HepG2 (cell line): ENCODE results near the gene ATG4B. TPM values are rescaled to one million over a fixed set of nuclear protein-coding genes. Genes with fewer than 3 reads are reported as not detected.

Source experiments
- ATAC-seq: fragments of 200-7000 bp; cut with Tn5 transposase; 3 replicates; pipeline ENCODE4 v1.9.1; 2020; ENCODE audit warnings: mild to moderate bottlenecking, moderate library complexity
- BruUV-seq: library from RNA; stranded (reverse); fragments of 400-500 nt; replicated peaks from 2 replicates; lab custom pipeline; 2021; lab: Mats Ljungman, UMichigan
- CTCF ChIA-PET: fragments of 300-600 bp; formaldehyde crosslinking; extraction: SDS; loops from one replicate; lab custom pipeline; 2021; ENCODE audit warnings: low total read pairs, inconsistent platforms, low intra/inter-chr PET ratio; lab: Yijun Ruan, JAX
- POLR2A ChIA-PET: fragments of 350-600 bp; sonication (Branson Sonifier 250); formaldehyde crosslinking; loops from one replicate; lab custom pipeline; 2020; ENCODE audit warnings: antibody characterized with exemption, inconsistent platforms; lab: Yijun Ruan, JAX
- DNase-seq: peaks from one replicate; pipeline ENCODE4 v3.0.0-alpha.2; 2015; ENCODE audit warnings: low spot score
- FAIRE-seq: peaks from 3 replicates; lab custom pipeline; 2011; peaks lifted over from hg19 to GRCh38; lab: Jason Lieb, UNC
- H2AFZ ChIP-seq: one replicate; pipeline ENCODE4 v1.6.1; 2011; ENCODE audit warnings: low read length, inconsistent platforms
- H3K27ac ChIP-seq: fragments of 300-600 bp; 3 replicates; pipeline ENCODE4 v1.8.0; 2011; ENCODE audit warnings: mixed run types, mild to moderate bottlenecking, mixed read lengths, low read length, inconsistent platforms; ENCODE audit not compliant: insufficient read depth; ENCODE audit errors: extremely low read length
- H3K27me3 ChIP-seq, 2 experiments: fragments of 200-600 bp in 1 of 2; 2 replicates in 1 of 2; 3 replicates in 1 of 2; pipeline versions ENCODE4 v1.6.0 to v1.8.0; 2011; ENCODE audit warnings: low read length in 2 of 2, mild to moderate bottlenecking in 2 of 2, moderate library complexity in 2 of 2, inconsistent platforms in 1 of 2; ENCODE audit not compliant: insufficient read depth in 2 of 2, control insufficient read depth in 1 of 2
- H3K36me3 ChIP-seq, 2 experiments: fragments of 200-600 bp in 1 of 2; replicated peaks in 1 of 2; 2 replicates in 1 of 2; 3 replicates in 1 of 2; pipeline versions ENCODE4 v1.5.1 to v1.8.0; 2011; ENCODE audit warnings: low read length in 2 of 2, inconsistent platforms in 1 of 2; ENCODE audit not compliant: insufficient read depth in 2 of 2, control insufficient read depth in 1 of 2
- H3K4me1 ChIP-seq: 2 replicates; pipeline ENCODE4 v1.5.1; 2012; ENCODE audit warnings: low read length, inconsistent platforms; ENCODE audit not compliant: insufficient read depth
- H3K4me2 ChIP-seq: 2 replicates; pipeline ENCODE4 v1.6.0; 2011; ENCODE audit warnings: low read depth, low read length, inconsistent platforms
- H3K4me3 ChIP-seq, 3 experiments: fragments of 200-600 bp in 1 of 3; sonication (generic), shearing (Covaris generic) in 1 of 3; replicated peaks in 1 of 3; 2 replicates each; pipeline ENCODE4 v1.5.1; 2011 to 2016; ENCODE audit warnings: low read length in 3 of 3, inconsistent platforms in 2 of 3, low read depth in 2 of 3, mild to moderate bottlenecking in 2 of 3, control low read depth in 1 of 3, mixed read lengths in 1 of 3; ENCODE audit not compliant: insufficient read depth in 1 of 3
- H3K79me2 ChIP-seq: one replicate; pipeline ENCODE4 v1.6.1; 2011; ENCODE audit warnings: low read length, inconsistent platforms; ENCODE audit not compliant: insufficient read depth
- H3K9ac ChIP-seq: 2 replicates; pipeline ENCODE4 v1.6.0; 2011; ENCODE audit warnings: mild to moderate bottlenecking, low read depth, low read length, inconsistent platforms; ENCODE audit not compliant: insufficient read depth
- H3K9me3 ChIP-seq: 2 replicates; pipeline ENCODE4 v1.5.1; 2012; ENCODE audit warnings: mild to moderate bottlenecking, low read length
- H4K20me1 ChIP-seq: 2 replicates; pipeline ENCODE4 v1.6.0; 2011; ENCODE audit warnings: inconsistent platforms, mild to moderate bottlenecking, low read length, moderate library complexity; ENCODE audit not compliant: insufficient read depth
- ARNT ChIP-seq: fragments of 450-650 bp; IDR thresholded peaks from 2 replicates; pipeline ENCODE4 v1.6.1; 2017
- ATRX ChIP-seq: sonication (generic); formaldehyde crosslinking; IDR thresholded peaks from 2 replicates; pipeline ENCODE4 v1.4.0; 2020; ENCODE audit warnings: missing genetic modification reagents, borderline replicate concordance
- HDAC6 ChIP-seq: fragments of 200-600 bp; sonication (generic); IDR thresholded peaks from 2 replicates; pipeline ENCODE4 v1.7.0; 2017; ENCODE audit warnings: mild to moderate bottlenecking, antibody characterized with exemption, low read length, low read depth
- MTA3 ChIP-seq: sonication (generic); formaldehyde crosslinking; IDR thresholded peaks from 2 replicates; pipeline ENCODE4 v1.4.0; 2020; ENCODE audit warnings: missing genetic modification reagents
- PCBP1 ChIP-seq: fragments of 200-400 bp; formaldehyde crosslinking; IDR thresholded peaks from 2 replicates; pipeline ENCODE4 v1.6.1; 2017; ENCODE audit warnings: mild to moderate bottlenecking, low read depth, low read length, borderline replicate concordance
- PLRG1 ChIP-seq: fragments of 450-650 bp; conservative IDR thresholded peaks from 2 replicates; pipeline ENCODE4 v1.6.1; 2016
- SIX4 ChIP-seq: sonication (generic); formaldehyde crosslinking; IDR thresholded peaks from 2 replicates; pipeline ENCODE4 v1.4.0; 2020; ENCODE audit warnings: missing genetic modification reagents
- SRY ChIP-seq: sonication (generic); formaldehyde crosslinking; IDR thresholded peaks from 2 replicates; pipeline ENCODE4 v1.8.0; 2022; ENCODE audit warnings: mild to moderate bottlenecking, missing genetic modification reagents
- TAF15 ChIP-seq: fragments of 200-400 bp; formaldehyde crosslinking; IDR thresholded peaks from one replicate; pipeline ENCODE4 v1.6.1; 2018; ENCODE audit warnings: mild to moderate bottlenecking, low read depth, low read length; ENCODE audit not compliant: poor library complexity, severe bottlenecking
- TBP ChIP-seq: sonication (generic); formaldehyde crosslinking; IDR thresholded peaks from 2 replicates; pipeline ENCODE4 v1.5.0; 2020; ENCODE audit warnings: missing genetic modification reagents
- TP53 ChIP-seq: sonication (generic); formaldehyde crosslinking; conservative IDR thresholded peaks from 2 replicates; pipeline ENCODE4 v1.4.0; 2020; ENCODE audit warnings: missing genetic modification reagents
- ZBTB21 ChIP-seq: sonication (generic); formaldehyde crosslinking; IDR thresholded peaks from 2 replicates; pipeline ENCODE4 v1.4.0; 2020; ENCODE audit warnings: missing genetic modification reagents
- ZNF331 ChIP-seq: sonication (generic); formaldehyde crosslinking; IDR thresholded peaks from 2 replicates; pipeline ENCODE4 v1.4.0; 2020; ENCODE audit warnings: missing genetic modification reagents
- ZNF670 ChIP-seq: sonication (generic); formaldehyde crosslinking; IDR thresholded peaks from 2 replicates; pipeline ENCODE4 v1.8.0; 2022; ENCODE audit warnings: mild to moderate bottlenecking, missing genetic modification reagents, borderline replicate concordance
- ZSCAN30 ChIP-seq: sonication (generic); formaldehyde crosslinking; IDR thresholded peaks from 2 replicates; pipeline ENCODE4 v1.5.0; 2020; ENCODE audit warnings: mild to moderate bottlenecking, missing genetic modification reagents
- WGBS: methylation state at CpG from one replicate; pipeline ENCODE4 v1.1.6; 2017; ENCODE audit warnings: low lambda C conversion rate; 5-methylcytosine and 5-hydroxymethylcytosine counted together
- in situ Hi-C: cut with HindIII; loops from 2 replicates; pipeline ENCODE4 v1.10.0; 2017; ENCODE audit warnings: low pct_unique_long_range_greater_than_20kb; ENCODE audit not compliant: extremely low pct_ligation_motif_present
- intact Hi-C: fragments of 100-400 bp; cut with micrococcal nuclease; formaldehyde crosslinking; loops from one replicate; pipeline ENCODE4 v1.10.0; 2022; ENCODE audit not compliant: unreplicated experiment
- polyA plus RNA-seq, 8 experiments: library from polyadenylated mRNA; depleted of rRNA in 3 of 8; stranded (reverse) in 7 of 8; unstranded in 1 of 8; fragments of >200 nt; fragmentation: Illumina TruSeq in 4 of 8; extraction: Trizol in 4 of 8; gene quantifications; 2 replicates each; pipeline versions ENCODE4 v1.2.1 to v1.2.3, GENCODE V29; 2011 to 2016; ENCODE audit warnings: low read depth in 4 of 8, missing spikeins in 1 of 8, mixed read lengths in 1 of 8; ENCODE audit not compliant: insufficient read depth in 1 of 8
- total RNA-seq, 5 experiments: library from RNA; depleted of rRNA; stranded (reverse); fragments of >200 nt; fragmentation: Illumina TruSeq; extraction: Trizol; gene quantifications; 2 replicates each; pipeline ENCODE4 v1.2.3, GENCODE V29; 2016; ENCODE audit warnings: low read depth in 1 of 5
- TF ChIP-seq, protein P1 (sequence below): sonication (generic); formaldehyde crosslinking; IDR thresholded peaks from 2 replicates; pipeline ENCODE4 v1.4.0; 2020; ENCODE audit warnings: missing genetic modification reagents, borderline replicate concordance
- TF ChIP-seq, protein P2 (sequence below): sonication (generic); formaldehyde crosslinking; conservative IDR thresholded peaks from 2 replicates; pipeline ENCODE4 v1.4.0; 2020; ENCODE audit warnings: missing genetic modification reagents
- TF ChIP-seq, protein P3 (sequence below): fragments of 450-650 bp; IDR thresholded peaks from 2 replicates; pipeline ENCODE4 v1.6.1; 2016

Gene ATG4B
- total and polyA plus RNA-seq, 2 of the 13 experiments (the other 11 are each of a cell fraction or from before 2014, with no cell fraction given) = 95.5 to 239 TPM

DNA sequence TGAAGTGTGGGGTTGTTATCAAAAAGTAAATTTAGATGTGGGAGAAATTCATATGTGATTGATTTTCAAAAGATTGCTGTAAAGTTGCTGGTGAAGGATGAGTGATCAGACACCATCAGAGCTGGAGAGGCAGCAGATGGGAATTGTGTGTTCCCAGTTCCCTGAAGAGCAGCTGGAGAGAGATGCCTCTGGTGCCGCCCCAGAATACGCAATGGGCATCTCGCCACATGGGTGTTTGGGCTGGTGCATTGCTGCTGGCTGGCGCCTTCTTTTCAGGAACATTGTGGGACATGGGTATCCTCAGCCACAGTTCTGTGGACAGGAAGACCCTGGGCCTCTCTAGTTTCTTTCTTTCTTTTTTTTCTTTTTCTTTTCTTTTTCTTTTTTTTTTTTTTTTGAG, 11.9 kb downstream of the ATG4B start:
- no peaks in the 10 kb centered on the region for H3K9me3 ChIP-seq
- no peak overlapping the region for H3K9ac ChIP-seq
- ChIA-PET CTCF (no interaction called here), POLR2A (no interaction called here)
- no peak for ATAC-seq
- WGBS = 100% methylated on average over 4 of the region's 4 CpGs
- H3K4me2 ChIP-seq = no peak overlapping the region
- 0 out of 2 replicates have a peak, but pooled peaks cover 4% of the 10 kb centered on the region for H4K20me1 ChIP-seq
- no peak for DNase-seq
- H2AFZ ChIP-seq = no peak overlapping the region
- in situ Hi-C loops (loop anchor here (25.0 kb wide), 1 partner anchor 787 kb away; the partner anchor contains the start of gene AGXT), intact Hi-C loops (loop anchor here (5.0 kb wide), 2 partner anchors 38 to 102 kb away; partner anchors contain the start of gene DTYMK)
- no peak for FAIRE-seq
- BruUV-seq = no TSS peak
- H3K79me2 ChIP-seq = peaks cover 81% of the 10 kb centered on the region
- peaks cover 9 to 31% of the 10 kb centered on the region in 2 experiments for H3K36me3 ChIP-seq
- TF ChIP-seq, protein P1, sequence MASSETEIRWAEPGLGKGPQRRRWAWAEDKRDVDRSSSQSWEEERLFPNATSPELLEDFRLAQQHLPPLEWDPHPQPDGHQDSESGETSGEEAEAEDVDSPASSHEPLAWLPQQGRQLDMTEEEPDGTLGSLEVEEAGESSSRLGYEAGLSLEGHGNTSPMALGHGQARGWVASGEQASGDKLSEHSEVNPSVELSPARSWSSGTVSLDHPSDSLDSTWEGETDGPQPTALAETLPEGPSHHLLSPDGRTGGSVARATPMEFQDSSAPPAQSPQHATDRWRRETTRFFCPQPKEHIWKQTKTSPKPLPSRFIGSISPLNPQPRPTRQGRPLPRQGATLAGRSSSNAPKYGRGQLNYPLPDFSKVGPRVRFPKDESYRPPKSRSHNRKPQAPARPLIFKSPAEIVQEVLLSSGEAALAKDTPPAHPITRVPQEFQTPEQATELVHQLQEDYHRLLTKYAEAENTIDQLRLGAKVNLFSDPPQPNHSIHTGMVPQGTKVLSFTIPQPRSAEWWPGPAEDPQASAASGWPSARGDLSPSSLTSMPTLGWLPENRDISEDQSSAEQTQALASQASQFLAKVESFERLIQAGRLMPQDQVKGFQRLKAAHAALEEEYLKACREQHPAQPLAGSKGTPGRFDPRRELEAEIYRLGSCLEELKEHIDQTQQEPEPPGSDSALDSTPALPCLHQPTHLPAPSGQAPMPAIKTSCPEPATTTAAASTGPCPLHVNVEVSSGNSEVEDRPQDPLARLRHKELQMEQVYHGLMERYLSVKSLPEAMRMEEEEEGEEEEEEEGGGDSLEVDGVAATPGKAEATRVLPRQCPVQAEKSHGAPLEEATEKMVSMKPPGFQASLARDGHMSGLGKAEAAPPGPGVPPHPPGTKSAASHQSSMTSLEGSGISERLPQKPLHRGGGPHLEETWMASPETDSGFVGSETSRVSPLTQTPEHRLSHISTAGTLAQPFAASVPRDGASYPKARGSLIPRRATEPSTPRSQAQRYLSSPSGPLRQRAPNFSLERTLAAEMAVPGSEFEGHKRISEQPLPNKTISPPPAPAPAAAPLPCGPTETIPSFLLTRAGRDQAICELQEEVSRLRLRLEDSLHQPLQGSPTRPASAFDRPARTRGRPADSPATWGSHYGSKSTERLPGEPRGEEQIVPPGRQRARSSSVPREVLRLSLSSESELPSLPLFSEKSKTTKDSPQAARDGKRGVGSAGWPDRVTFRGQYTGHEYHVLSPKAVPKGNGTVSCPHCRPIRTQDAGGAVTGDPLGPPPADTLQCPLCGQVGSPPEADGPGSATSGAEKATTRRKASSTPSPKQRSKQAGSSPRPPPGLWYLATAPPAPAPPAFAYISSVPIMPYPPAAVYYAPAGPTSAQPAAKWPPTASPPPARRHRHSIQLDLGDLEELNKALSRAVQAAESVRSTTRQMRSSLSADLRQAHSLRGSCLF (CRISPR knock-in tag) = no peak
- TF ChIP-seq ZNF331 (CRISPR knock-in tag) = no peak
- no peak for TF ChIP-seq ZSCAN30 (CRISPR knock-in tag)
- TF ChIP-seq ZBTB21 (CRISPR knock-in tag) = no peak
- TF ChIP-seq PLRG1 = no peak
- no peak for TF ChIP-seq HDAC6
- TF ChIP-seq ATRX (CRISPR knock-in tag) = no peak
- TF ChIP-seq SRY = no peak
- TF ChIP-seq TBP (CRISPR knock-in tag) = no peak
- TF ChIP-seq, protein P2, sequence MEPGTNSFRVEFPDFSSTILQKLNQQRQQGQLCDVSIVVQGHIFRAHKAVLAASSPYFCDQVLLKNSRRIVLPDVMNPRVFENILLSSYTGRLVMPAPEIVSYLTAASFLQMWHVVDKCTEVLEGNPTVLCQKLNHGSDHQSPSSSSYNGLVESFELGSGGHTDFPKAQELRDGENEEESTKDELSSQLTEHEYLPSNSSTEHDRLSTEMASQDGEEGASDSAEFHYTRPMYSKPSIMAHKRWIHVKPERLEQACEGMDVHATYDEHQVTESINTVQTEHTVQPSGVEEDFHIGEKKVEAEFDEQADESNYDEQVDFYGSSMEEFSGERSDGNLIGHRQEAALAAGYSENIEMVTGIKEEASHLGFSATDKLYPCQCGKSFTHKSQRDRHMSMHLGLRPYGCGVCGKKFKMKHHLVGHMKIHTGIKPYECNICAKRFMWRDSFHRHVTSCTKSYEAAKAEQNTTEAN (CRISPR knock-in tag) = no peak
- no peak for TF ChIP-seq ZNF670
- TF ChIP-seq, protein P3, sequence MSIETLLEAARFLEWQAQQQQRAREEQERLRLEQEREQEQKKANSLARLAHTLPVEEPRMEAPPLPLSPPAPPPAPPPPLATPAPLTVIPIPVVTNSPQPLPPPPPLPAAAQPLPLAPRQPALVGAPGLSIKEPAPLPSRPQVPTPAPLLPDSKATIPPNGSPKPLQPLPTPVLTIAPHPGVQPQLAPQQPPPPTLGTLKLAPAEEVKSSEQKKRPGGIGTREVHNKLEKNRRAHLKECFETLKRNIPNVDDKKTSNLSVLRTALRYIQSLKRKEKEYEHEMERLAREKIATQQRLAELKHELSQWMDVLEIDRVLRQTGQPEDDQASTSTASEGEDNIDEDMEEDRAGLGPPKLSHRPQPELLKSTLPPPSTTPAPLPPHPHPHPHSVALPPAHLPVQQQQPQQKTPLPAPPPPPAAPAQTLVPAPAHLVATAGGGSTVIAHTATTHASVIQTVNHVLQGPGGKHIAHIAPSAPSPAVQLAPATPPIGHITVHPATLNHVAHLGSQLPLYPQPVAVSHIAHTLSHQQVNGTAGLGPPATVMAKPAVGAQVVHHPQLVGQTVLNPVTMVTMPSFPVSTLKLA = no peak
- TF ChIP-seq MTA3 (CRISPR knock-in tag) = no peak
- TF ChIP-seq PCBP1 = no peak
- no peak for TF ChIP-seq TP53 (CRISPR knock-in tag)
- no peak for TF ChIP-seq ARNT
- no peak for TF ChIP-seq TAF15
- no peak for TF ChIP-seq SIX4 (CRISPR knock-in tag)
- no peak overlapping the region for H3K4me3 ChIP-seq
- no peaks in the 10 kb centered on the region for H3K27me3 ChIP-seq
- H3K4me1 ChIP-seq = peaks cover 78% of the 10 kb centered on the region
- no peak overlapping the region for H3K27ac ChIP-seq
